Transverse colon (tissue), 3 donors: Measurements from ENCODE around the gene STAC.

Experiments used
- CTCF ChIP-seq, 5 experiments: fragments of 200-600 bp in 3 of 5; fragments of 450-650 bp in 2 of 5; sonication (generic) in 3 of 5; IDR thresholded peaks; 1 replicate in 2 of 5; 2 replicates in 3 of 5; pipeline ENCODE4 v1.5.1; 2016 to 2017; ENCODE audit warnings: antibody characterized with exemption in 5 of 5, inconsistent platforms in 3 of 5, mild to moderate bottlenecking in 2 of 5, moderate library complexity in 1 of 5
- POLR2A ChIP-seq: fragments of 450-650 bp; IDR thresholded peaks from one replicate; pipeline ENCODE4 v1.6.1; 2016; ENCODE audit warnings: antibody characterized with exemption, mild to moderate bottlenecking, moderate library complexity

- TF ChIP-seq CTCF (IDR thresholded peaks at IDR 0.05) (no peak), POLR2A (no peak)
These were observed 1.1 kb downstream of the STAC start for GRCh38 chr3:36381311-36381956.
